Femur (tissue), 1 donor: ENCODE data around the gene DNA2.
"Not testable (repeated sequence)": the region's sequence is repeated elsewhere in the genome, so short reads cannot be mapped to it uniquely, and the experiment has no call there.

Experiments
- DNase-seq: peaks from one replicate; pipeline ENCODE4 v3.0.0-alpha.2; 2017

DNA2 gene, protein sequence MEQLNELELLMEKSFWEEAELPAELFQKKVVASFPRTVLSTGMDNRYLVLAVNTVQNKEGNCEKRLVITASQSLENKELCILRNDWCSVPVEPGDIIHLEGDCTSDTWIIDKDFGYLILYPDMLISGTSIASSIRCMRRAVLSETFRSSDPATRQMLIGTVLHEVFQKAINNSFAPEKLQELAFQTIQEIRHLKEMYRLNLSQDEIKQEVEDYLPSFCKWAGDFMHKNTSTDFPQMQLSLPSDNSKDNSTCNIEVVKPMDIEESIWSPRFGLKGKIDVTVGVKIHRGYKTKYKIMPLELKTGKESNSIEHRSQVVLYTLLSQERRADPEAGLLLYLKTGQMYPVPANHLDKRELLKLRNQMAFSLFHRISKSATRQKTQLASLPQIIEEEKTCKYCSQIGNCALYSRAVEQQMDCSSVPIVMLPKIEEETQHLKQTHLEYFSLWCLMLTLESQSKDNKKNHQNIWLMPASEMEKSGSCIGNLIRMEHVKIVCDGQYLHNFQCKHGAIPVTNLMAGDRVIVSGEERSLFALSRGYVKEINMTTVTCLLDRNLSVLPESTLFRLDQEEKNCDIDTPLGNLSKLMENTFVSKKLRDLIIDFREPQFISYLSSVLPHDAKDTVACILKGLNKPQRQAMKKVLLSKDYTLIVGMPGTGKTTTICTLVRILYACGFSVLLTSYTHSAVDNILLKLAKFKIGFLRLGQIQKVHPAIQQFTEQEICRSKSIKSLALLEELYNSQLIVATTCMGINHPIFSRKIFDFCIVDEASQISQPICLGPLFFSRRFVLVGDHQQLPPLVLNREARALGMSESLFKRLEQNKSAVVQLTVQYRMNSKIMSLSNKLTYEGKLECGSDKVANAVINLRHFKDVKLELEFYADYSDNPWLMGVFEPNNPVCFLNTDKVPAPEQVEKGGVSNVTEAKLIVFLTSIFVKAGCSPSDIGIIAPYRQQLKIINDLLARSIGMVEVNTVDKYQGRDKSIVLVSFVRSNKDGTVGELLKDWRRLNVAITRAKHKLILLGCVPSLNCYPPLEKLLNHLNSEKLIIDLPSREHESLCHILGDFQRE

GRCh38 chr10:68471586-68472408, at the start of gene DNA2:
TSS of gene DNA2 (minus strand) at chr10:68471973. CDS start at chr10:68471864, 109 bp downstream.
- peak; percentile 82 for DNase-seq

GRCh38 chr10:68518609-68519008, 46.8 kb upstream of the DNA2 start:
- not testable (repeated sequence) for DNase-seq

GRCh38 chr10:68517188-68517587, 45.4 kb upstream of the DNA2 start:
- no peak for DNase-seq

- DNase-seq: no peak
Observed at GRCh38 chr10:68516766-68517165, 45.0 kb upstream of the DNA2 start.

GRCh38 chr10:68516216-68516615, 44.4 kb upstream of the DNA2 start:
- DNase-seq: not testable (repeated sequence)

DNA sequence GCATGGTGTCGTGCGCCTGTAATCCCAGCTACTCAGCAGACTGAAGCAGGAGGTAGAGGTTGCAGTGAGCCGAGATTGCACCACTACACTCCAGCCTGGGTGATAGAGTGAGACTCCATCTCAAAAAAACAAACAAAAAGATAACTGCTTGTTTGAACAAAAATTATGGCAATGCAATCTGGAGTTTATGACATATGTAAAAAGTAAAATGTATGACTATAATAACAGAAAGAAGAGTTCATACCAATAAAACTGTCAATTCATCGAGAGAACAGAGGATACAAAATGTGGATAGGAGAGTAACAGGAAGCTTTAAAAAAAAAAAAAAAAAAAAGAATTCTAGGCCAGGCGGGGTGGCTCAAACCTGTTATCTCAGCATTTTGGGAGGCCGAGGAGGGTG, 36.3 kb upstream of the DNA2 start:
- no peak for DNase-seq

DNA sequence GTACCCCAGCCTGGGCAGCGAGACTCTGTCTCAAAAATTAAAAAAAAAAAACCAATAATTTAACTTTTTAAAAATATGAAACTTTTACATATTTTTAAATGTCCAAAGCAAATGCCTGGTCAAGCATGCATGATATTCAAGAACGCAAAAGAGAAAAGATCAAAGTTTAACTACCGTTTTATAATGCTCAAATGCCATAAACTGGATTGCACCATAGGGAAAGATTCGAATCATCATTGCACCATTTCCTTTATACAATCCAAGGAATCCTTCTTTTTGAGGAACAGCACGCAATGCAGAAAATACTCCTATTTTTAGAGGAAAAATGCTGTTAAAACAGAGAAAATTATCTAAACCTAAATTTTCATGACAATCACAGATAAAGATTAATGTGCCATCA, 34.6 kb upstream of the DNA2 start:
- DNase-seq: no peak

GRCh38 chr10:68502846-68503245, 31.1 kb upstream of the DNA2 start:
- no peak for DNase-seq

- DNase-seq: peak; percentile 18
Observed at GRCh38 chr10:68501691-68502090, 29.9 kb upstream of the DNA2 start.

DNA sequence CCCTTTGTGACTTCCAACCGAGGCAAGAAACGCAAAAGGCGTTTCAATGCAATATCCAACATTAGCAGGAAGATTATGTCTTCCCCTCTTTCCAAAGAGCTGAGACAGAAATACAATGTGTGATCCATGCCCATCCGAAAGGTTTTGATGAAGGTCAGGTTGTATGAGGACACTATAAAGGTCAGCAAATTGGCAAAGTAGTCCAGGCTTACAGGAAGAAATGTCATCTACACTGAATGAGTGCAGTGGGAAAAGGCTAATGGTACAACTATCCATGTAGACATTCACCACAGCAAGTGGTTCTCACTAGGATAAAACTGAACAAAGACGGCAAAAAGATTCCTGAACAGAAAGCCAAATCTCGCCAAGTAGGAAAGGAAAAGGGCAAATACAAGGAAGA, 27.8 kb upstream of the DNA2 start:
- DNase-seq: no peak

GRCh38 chr10:68496072-68496471, 24.3 kb upstream of the DNA2 start:
- no peak for DNase-seq

- no peak for DNase-seq
Observed at GRCh38 chr10:68492118-68492517, 20.3 kb upstream of the DNA2 start.

DNA sequence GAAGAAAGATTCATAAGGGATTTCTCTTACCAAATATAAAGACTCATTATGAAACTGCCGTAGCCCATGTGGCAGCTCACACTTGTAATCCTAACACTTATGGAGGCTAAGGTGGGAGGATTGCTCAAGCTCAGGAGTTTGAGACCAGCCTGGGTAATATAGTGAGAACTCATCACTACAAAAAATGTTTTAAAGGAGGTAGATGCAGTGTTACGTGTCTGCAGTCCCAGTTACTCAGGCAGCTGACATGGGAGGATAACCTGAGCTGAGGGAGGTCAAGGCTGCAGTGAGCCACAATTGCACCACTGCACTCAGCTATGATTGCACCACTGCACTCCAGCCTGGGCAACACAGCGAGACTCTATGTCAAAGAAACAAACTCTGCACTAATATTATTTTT, 18.1 kb upstream of the DNA2 start:
- no peak for DNase-seq

DNA sequence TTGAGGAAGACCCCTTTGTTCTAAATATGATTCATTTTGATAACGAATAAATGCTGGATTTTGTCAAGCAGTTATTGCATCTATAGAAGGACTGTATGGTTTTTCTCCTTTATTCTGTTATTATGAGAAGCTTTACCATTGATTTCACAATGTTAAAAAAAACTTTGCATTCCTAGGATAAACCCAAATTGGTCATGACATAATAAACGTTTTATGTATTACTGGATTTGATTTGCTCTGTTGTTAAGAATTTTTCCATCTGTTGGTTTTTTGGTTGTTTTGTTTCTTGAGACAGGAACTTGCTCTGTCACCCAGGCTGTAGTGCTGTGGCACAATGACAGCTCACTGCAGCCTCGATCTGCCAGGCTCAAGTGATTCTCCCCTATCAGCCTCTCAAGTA, 2.2 kb upstream of the DNA2 start:
- no peak for DNase-seq

- no peak for DNase-seq
Observed at GRCh38 chr10:68471063-68471585, 649 bp downstream of the DNA2 start.

DNA sequence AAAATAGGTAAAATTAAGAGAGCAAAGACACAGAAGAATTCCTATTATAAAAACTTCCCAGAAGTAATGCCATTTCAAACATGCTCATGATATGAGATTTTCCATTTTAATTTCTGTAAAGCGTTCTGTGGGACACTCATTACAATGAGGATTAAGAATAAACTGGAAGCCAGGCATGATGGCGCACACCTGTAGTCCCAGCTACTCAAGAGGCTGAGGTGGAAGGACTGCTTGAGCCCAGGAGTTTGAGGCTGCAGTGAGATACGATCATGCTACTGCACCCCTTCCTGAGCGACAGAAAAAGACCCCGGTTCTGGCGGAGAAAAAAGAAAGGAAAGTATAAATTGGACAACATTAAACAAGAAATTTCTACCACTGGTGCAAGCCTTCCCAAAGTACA, 1.5 kb downstream of the DNA2 start:
- no peak for DNase-seq

DNA sequence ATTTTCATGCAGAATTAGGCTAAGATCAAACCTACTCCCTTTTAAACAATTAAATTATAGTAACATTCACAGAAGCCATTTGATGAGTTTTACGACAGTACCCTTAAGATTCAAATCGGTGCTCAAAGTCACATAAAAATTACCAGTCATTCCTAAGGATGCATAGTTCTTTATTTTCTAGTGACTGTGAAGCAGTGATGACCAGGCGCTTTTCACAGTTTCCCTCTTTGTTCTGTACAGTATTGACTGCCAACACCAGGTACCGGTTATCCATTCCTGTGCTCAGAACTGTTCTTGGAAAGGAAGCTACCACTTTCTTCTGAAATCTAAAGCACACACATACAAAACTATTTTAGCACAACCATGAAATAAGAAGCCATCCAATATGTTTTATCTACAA, 1.9 kb downstream of the DNA2 start:
- DNase-seq: no peak

GRCh38 chr10:68464729-68465128, 7.0 kb downstream of the DNA2 start:
- not testable (repeated sequence) for DNase-seq

DNA sequence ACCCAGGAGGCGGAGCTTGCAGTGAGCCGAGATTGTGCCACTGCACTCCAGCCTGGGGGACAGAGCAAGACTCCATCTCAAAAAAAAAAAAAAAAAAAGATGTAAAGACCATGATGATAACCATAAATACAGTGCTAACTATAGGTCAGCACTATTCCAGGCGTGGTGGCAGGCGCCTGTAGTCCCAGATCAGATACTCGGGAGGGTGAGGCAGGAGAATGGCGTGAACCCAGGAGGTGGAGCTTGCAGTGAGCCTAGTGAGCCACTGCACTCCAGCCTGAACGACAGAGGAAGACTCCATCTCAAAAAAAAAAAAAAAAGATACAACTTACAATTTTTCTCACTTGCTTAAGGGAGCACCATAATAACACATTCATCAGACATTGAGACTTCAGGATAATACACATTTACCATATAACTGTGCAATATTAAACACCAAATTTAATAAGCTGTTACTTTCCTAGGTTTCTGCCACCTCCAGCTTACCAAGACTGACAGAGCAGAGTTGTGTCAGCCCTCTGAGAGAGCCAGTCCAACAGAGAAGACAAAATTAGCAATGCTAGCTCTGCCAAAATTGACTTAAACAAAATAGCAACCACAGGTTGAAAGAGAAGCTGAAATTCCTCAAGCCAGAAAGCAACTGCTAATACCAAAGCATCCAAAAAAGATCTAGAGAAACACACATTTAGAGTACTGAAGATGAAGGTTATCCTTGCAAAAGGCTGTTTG, 8.2 kb downstream of the DNA2 start:
- DNase-seq: no peak

DNA sequence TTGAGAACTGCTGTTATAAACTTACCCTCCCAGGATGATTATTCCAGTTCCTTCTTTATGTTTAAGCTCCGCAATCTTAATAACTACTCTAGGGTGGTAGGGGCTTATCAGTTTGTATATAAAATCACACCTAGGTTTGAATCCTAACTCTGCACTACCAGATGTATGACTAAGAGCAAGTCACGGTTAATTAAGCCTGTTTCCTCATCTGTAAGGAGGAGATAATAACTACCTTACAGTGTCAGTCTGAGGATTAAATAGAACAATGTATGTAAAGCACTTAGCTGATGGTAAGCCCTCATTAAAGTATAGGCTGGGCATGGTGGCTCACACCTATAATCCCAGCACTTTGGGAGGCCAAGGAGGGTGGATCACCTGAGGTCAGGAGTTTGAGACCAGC, 9.2 kb downstream of the DNA2 start:
- DNase-seq: no peak

DNA sequence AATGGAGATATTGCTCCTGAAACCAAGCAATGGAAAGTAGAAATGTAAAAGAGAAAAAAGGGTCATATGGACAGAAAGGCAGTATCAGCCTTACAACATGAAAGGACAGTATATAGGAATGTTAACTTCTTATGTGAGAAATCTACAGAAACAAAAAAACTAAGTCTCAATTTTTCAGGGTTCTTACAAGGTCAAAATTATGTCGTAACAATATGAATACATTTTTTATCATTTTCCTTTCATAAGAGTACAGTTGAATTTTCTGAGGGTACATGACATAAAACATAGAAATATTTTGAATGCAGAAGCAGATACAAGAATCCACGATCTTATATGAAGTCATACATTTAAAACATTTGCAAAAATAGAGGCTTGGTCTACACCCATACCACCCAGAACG, 10.7 kb downstream of the DNA2 start:
- DNase-seq: no peak

- DNase-seq: peak; percentile 43
Observed at GRCh38 chr10:68449698-68450097, 22.1 kb downstream of the DNA2 start.
